ENCODE measurements around the gene TMPRSS4. TPM values are rescaled to one million over a fixed set of nuclear protein-coding genes. Genes with fewer than 3 reads are reported as not detected.

Gene TMPRSS4
- total RNA-seq, 1 experiment from 2014 or later = 1.5 TPM

GRCh38 chr11:118132385-118133151 lies 55.7 kb downstream of the TMPRSS4 start:
- H3K27me3 ChIP-seq (ENCODE audit: low read length) = peaks cover 83% of the 10 kb centered on the region
- H3K4me1 ChIP-seq (ENCODE audit: insufficient read depth, low read length) = no peaks in the 10 kb centered on the region
- no peak overlapping the region for H2AFZ ChIP-seq (ENCODE audit: low read length)
- no peak for DNase-seq
- H4K20me1 ChIP-seq (ENCODE audit: low read length) = no peaks in the 10 kb centered on the region
- BruUV-seq (replicated peaks) = no TSS peak
- H3F3A ChIP-seq (ENCODE audit: low read length, unreplicated experiment) = no peaks in the 10 kb centered on the region
- no peak overlapping the region for H3K4me2 ChIP-seq (ENCODE audit: low read length)
- H3K27ac ChIP-seq (ENCODE audit: low read length) = no peak overlapping the region
- H3K9me3 ChIP-seq (ENCODE audit: low read length) = no peaks in the 10 kb centered on the region
- H3K9me2 ChIP-seq (replicated peaks; ENCODE audit: low read length) = no peaks in the 10 kb centered on the region
- ChIA-PET POLR2A (ENCODE audit: unreplicated experiment) (no interaction called here), CTCF (no interaction called here)
- intact Hi-C loops (cut with micrococcal nuclease) = no loop called here
- no peaks in the 10 kb centered on the region for H3K36me3 ChIP-seq (ENCODE audit: low read depth, low read length)
- no peak overlapping the region for H3K9ac ChIP-seq (ENCODE audit: low read length)
- H3K4me3 ChIP-seq (ENCODE audit: low read length) = no peak overlapping the region
- no peaks in the 10 kb centered on the region for H3K79me2 ChIP-seq (ENCODE audit: low read length)
- ATAC-seq = no peak
- TF ChIP-seq EZH2 (IDR thresholded peaks at IDR 0.05; ENCODE audit: low read length, unreplicated experiment) (no peak), CTCF (conservative IDR thresholded peaks at IDR 0.05; ENCODE audit: low read depth, low read length) (no peak), EZH2phosphoT487 (IDR thresholded peaks at IDR 0.05; ENCODE audit: borderline replicate concordance, low read length) (no peak)

DNA sequence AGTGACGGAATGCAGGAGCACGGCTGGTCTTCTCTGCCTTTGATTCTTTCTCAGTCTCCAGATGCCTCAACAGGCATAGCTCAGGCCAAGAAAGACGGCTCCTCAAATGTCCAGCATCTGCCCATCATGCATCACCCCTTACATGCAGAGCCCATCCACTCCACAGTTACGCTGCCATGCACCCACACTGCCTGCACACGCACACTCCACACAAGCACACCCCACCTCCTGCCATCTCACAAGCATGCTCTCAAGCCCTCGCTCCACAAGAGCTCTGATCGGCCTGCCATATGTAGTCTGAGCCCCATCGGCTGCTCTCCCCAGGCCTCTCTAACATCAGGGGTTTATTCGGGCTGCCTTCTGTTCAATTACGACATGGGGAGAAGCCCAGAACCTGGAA lies 56.9 kb downstream of the TMPRSS4 start:
- ChIA-PET CTCF (no interaction called here), POLR2A (ENCODE audit: unreplicated experiment) (interaction anchor here (0.5 to 0.6 kb wide), 2 partner anchors 238 to 502 kb away, joined by 4 to 5 read pairs; no protein-coding TSS in a partner anchor)
- H3K9ac ChIP-seq (ENCODE audit: low read length) = no peak overlapping the region
- ATAC-seq = no peak
- no peaks in the 10 kb centered on the region for H3F3A ChIP-seq (ENCODE audit: low read length, unreplicated experiment)
- H3K27me3 ChIP-seq (ENCODE audit: low read length) = peaks cover 87% of the 10 kb centered on the region
- H3K9me3 ChIP-seq (ENCODE audit: low read length) = no peaks in the 10 kb centered on the region
- no peaks in the 10 kb centered on the region for H3K36me3 ChIP-seq (ENCODE audit: low read depth, low read length)
- no TSS peak for BruUV-seq (replicated peaks)
- no peaks in the 10 kb centered on the region for H3K9me2 ChIP-seq (replicated peaks; ENCODE audit: low read length)
- no peaks in the 10 kb centered on the region for H3K79me2 ChIP-seq (ENCODE audit: low read length)
- H3K4me1 ChIP-seq (ENCODE audit: insufficient read depth, low read length) = no peaks in the 10 kb centered on the region
- intact Hi-C loops (cut with micrococcal nuclease) = no loop called here
- no peak overlapping the region for H3K4me3 ChIP-seq (ENCODE audit: low read length)
- no peak for TF ChIP-seq EZH2phosphoT487 (IDR thresholded peaks at IDR 0.05; ENCODE audit: borderline replicate concordance, low read length)
- no peak for TF ChIP-seq EZH2 (IDR thresholded peaks at IDR 0.05; ENCODE audit: low read length, unreplicated experiment)
- TF ChIP-seq CTCF (conservative IDR thresholded peaks at IDR 0.05; ENCODE audit: low read depth, low read length) = no peak
- H3K4me2 ChIP-seq (ENCODE audit: low read length) = no peak overlapping the region
- no peak for DNase-seq
- H3K27ac ChIP-seq (ENCODE audit: low read length) = no peak overlapping the region
- H2AFZ ChIP-seq (ENCODE audit: low read length) = no peak overlapping the region
- no peaks in the 10 kb centered on the region for H4K20me1 ChIP-seq (ENCODE audit: low read length)

DNA sequence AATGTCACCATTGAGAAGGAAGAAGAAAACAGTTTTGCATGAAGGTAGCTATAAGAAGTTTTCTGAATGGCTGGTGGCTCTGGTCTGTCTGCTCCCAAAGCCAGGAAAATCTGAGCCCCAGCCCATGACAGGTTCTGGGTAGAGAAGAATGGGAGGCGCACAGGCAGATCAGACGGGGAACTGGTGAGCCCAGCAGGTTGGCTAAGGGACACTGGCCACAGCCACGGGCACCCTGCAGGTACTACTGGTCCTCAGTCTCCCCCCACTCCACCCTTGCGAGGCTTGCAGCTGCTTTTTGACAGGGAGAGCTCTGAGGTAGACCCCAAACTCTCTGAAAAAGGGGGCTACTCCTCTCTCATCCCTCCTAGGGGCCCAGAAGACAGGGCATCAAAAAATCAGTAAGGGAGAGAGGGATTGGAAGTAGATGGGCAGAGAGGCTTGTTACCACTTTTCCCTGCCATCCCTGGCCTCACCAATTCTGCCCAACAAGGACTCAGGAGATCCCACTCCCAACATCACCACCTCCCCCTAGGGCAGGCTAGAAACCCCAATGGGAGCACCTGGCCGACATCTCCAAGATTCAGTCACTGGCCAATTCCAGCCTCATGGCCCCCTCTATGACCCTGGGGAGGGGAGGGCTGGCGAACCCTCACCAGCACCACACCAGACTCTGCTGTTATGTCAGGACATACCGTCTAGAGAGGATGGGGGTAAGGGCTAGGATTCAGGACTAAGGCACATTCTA lies 58.3 kb downstream of the TMPRSS4 start:
- H3K9me3 ChIP-seq (ENCODE audit: low read length) = no peaks in the 10 kb centered on the region
- no peaks in the 10 kb centered on the region for H3K79me2 ChIP-seq (ENCODE audit: low read length)
- no peak for ATAC-seq
- H4K20me1 ChIP-seq (ENCODE audit: low read length) = no peaks in the 10 kb centered on the region
- BruUV-seq (replicated peaks) = no TSS peak
- no peak overlapping the region for H3K27ac ChIP-seq (ENCODE audit: low read length)
- CTCF ChIA-PET = no interaction called here
- H2AFZ ChIP-seq (ENCODE audit: low read length) = no peak overlapping the region
- H3K27me3 ChIP-seq (ENCODE audit: low read length) = peaks cover 85% of the 10 kb centered on the region
- no peaks in the 10 kb centered on the region for H3K9me2 ChIP-seq (replicated peaks; ENCODE audit: low read length)
- H3F3A ChIP-seq (ENCODE audit: low read length, unreplicated experiment) = no peaks in the 10 kb centered on the region
- H3K4me2 ChIP-seq (ENCODE audit: low read length) = no peak overlapping the region
- H3K4me1 ChIP-seq (ENCODE audit: insufficient read depth, low read length) = no peaks in the 10 kb centered on the region
- no peak overlapping the region for H3K9ac ChIP-seq (ENCODE audit: low read length)
- POLR2A ChIA-PET (ENCODE audit: unreplicated experiment) = no interaction called here
- intact Hi-C loops (cut with micrococcal nuclease) = no loop called here
- no peaks in the 10 kb centered on the region for H3K36me3 ChIP-seq (ENCODE audit: low read depth, low read length)
- no peak for DNase-seq
- TF ChIP-seq CTCF (conservative IDR thresholded peaks at IDR 0.05; ENCODE audit: low read depth, low read length) (no peak), EZH2 (IDR thresholded peaks at IDR 0.05; ENCODE audit: low read length, unreplicated experiment) (no peak), EZH2phosphoT487 (IDR thresholded peaks at IDR 0.05; ENCODE audit: borderline replicate concordance, low read length) (no peak)
- H3K4me3 ChIP-seq (ENCODE audit: low read length) = no peak overlapping the region

Measured in PC-3 (cell line).